GM12864 (cell line): Measurements from ENCODE around the gene RFTN1.

Experiments
- DNase-seq: peaks from one replicate; pipeline ENCODE4 v3.0.0-alpha.2; 2011; ENCODE audit warnings: low read depth
- H3K4me3 ChIP-seq: 2 replicates; pipeline ENCODE4 v1.5.1; 2011; ENCODE audit warnings: mild to moderate bottlenecking, low read depth, low read length, control low read depth
- TF ChIP-seq, protein P1 (sequence below): IDR thresholded peaks from 2 replicates; pipeline ENCODE4 v1.5.1; 2011; ENCODE audit warnings: low read depth, mild to moderate bottlenecking, moderate library complexity, low read length, control low read depth, inconsistent platforms; ENCODE audit errors: missing control alignments

Gene RFTN1

DNA sequence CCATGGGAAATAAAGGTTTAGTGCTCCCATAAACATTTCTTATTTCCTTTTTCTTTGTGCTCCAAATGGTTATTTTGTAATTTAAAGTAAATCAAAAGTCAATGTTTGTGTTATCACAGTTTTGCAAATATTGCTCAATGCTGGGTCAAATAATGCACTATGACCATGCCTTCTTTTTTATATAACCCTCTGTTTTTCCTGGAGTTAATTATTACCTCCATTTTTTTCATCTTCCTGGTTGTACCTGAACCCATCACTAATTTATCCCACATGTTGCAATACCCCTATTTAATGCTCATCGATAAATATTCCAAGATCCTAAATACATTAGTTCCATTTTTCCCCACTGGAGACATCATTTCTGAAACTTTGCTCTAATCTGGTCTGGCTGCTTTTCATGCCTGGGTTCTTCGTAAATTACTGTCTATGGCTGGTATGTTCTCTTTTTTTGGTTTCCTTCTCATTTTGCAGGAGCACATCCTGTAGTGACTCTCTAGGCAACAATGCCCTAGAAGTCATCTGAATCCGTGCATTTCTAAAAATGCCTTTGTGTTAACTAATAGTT lies 182.1 kb downstream of the RFTN1 start:
- TF ChIP-seq, protein P1, sequence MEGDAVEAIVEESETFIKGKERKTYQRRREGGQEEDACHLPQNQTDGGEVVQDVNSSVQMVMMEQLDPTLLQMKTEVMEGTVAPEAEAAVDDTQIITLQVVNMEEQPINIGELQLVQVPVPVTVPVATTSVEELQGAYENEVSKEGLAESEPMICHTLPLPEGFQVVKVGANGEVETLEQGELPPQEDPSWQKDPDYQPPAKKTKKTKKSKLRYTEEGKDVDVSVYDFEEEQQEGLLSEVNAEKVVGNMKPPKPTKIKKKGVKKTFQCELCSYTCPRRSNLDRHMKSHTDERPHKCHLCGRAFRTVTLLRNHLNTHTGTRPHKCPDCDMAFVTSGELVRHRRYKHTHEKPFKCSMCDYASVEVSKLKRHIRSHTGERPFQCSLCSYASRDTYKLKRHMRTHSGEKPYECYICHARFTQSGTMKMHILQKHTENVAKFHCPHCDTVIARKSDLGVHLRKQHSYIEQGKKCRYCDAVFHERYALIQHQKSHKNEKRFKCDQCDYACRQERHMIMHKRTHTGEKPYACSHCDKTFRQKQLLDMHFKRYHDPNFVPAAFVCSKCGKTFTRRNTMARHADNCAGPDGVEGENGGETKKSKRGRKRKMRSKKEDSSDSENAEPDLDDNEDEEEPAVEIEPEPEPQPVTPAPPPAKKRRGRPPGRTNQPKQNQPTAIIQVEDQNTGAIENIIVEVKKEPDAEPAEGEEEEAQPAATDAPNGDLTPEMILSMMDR: no peak
- H3K4me3 ChIP-seq: no peak overlapping the region
- no peak for DNase-seq

DNA sequence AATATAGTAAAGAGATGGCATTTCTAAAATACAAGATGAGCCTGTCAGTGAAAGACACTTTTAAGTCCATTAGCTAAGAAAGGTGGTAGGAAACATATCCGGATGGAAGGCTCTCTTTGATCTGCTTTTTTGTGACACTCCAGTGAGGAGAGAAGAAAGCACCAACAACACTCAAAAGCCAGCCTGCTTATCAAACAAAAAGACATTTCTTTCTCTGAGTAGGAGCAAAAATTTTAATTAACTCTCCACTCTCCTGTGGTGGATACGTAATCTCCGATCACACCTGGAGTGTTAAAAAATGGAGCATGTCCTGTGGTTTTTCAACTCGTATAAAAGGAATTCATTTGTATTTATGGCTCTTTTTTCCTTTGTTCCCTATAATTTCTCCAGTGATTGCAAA lies 183.1 kb downstream of the RFTN1 start:
- H3K4me3 ChIP-seq: no peak overlapping the region
- no peak for DNase-seq
- TF ChIP-seq, protein P1: no peak

DNA sequence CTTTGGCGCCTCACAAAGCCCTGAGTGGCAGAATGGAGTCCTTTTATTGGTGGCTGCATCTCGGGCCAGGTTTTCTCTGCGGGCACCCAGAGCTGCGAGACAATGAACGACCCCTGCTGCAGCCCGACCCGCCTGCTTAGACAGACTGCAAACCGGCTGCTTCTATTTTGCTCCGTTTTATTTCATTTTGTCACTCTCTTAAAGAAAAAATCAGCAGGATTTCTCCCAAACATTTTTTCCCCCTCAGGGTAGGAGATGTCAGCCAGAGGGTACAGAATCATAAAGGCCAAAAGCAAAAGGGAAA lies 183.7 kb downstream of the RFTN1 start:
- DNase-seq: no peak
- no peak overlapping the region for H3K4me3 ChIP-seq
- TF ChIP-seq, protein P1: no peak

DNA sequence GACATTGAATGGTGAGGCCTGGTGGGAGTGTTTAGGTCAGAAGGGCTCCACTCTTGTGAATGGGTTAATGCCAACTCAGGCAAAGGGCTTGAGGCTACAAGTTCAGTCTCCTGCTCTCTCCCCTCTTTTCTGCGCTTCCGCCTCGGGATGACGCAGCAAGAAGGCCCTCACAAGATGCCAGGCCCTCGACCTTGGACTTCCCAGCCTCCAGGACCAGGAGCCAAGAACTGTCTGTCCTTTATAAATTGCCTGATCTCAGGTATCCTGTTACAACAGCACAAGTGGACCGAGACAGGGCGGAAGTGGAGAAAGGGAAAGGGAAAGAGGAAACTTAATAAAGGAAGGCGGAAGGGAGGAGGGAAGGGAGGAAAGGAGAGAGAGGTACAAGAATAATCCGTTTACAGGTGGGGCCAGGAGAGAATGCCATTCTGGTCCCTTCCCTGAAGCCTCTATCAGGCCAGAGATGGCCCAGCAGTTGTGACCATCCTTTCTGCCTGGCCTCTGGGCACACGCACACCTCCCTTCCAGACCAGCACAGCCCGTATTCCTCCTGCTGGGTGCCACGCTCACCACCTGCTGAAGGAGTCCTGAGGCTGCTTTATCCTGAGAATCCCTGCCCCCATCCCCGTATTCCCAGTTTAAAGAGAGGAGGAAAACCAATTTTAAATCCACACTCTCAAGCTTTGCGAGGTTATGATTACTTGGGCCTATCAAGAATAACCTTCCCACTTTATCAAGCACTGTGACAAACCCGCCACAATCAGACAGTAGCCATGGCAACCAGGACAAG lies 184.3 kb downstream of the RFTN1 start:
- no peak for DNase-seq
- TF ChIP-seq, protein P1: no peak
- no peak overlapping the region for H3K4me3 ChIP-seq

DNA sequence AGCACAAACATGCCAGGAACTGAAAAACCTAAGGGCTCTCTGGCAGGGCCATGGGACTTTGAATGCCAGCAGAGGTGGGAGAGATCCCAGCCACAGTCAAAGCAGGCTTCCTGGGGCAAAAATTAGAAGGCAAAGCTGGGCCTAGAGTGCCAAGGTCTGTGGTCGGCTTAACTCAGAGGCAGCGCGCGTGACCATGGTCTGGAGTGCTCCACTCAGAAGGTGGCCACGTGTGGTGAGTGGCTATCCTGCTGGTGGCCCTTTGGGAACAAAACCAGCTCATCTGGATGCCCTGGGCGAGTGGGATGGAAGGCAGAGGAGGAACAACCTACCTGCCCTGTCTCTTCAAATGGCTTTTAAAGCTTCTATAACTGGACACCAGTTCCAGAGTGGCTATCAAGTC lies 185.4 kb downstream of the RFTN1 start:
- no peak overlapping the region for H3K4me3 ChIP-seq
- TF ChIP-seq, protein P1: no peak
- no peak for DNase-seq

DNA sequence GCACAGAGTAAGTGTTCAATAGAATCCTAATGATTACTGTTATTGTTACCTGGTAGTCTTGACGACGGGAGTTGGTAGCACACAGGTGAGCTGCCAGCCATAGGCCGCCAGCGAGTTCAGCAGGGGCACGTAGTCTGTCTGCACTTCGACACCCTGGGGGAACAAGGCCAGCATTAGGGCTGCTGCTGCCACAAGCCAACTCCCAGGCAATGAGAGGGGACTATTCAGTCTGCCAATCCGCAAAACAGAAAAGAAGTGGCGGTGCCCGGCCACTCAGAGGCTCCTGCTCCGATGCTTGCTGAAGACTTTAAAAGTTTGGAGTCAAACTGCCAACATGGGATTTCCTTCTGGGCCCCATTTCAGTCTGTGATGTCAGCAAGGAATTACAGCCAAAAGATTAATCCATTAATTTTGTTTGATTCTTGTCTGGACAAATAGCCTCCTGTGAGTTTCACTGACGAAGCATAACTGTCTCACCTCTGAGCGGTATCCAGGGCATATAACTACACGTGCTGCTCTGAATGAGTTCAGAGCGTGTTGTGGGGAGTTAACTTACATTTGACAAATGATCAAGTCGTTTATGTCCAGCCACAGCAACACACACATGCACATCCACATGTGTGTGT lies 186.7 kb downstream of the RFTN1 start:
- no peak for DNase-seq
- TF ChIP-seq, protein P1: no peak
- no peak overlapping the region for H3K4me3 ChIP-seq

DNA sequence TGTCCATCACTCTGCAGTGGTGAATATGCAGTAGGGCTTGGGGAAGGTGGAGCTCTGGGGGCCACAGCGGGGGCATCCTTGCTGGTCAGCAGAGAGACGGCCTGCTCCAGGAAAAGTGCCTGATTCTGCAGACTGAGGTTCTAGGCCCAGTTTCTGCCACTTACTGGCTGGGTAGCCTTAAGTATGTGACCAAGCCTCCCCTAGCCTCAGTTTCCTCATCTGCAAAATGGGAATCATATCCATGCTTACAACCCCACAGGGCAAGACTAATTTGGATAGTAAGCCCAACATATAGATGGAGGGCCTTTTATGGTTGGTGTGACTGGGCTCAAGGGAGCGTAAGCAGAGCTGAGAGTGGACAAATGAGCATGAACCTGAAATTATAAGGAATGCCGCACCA lies 187.6 kb downstream of the RFTN1 start:
- no peak for DNase-seq
- TF ChIP-seq, protein P1: no peak
- no peak overlapping the region for H3K4me3 ChIP-seq
